GM12892 (cell line): ENCODE measurements around the gene MBTD1.

ENCODE experiments used
- POLR2A ChIP-seq: IDR thresholded peaks from 2 replicates; pipeline ENCODE4 v1.6.1; 2011; ENCODE audit warnings: low read depth, low read length, control low read depth
- TAF1 ChIP-seq: IDR thresholded peaks from 2 replicates; pipeline ENCODE4 v1.6.1; 2011; ENCODE audit warnings: low read depth, mild to moderate bottlenecking, control low read depth, low read length, borderline replicate concordance

- TF ChIP-seq POLR2A (no peak), TAF1 (no peak)
Observed at GRCh38 chr17:51154176-51154575, 105.7 kb downstream of the MBTD1 start.
